GM19372 (cell line): ENCODE measurements around the gene RAB17.

Experiments
- ATAC-seq: cut with Tn5 transposase; IDR thresholded peaks from one replicate; pipeline ENCODE4 v1.9.1; 2021; ENCODE audit warnings: mild to moderate bottlenecking, low read depth, moderate library complexity; ENCODE audit not compliant: unreplicated experiment

Gene RAB17

GRCh38 chr2:237581326-237581725, 9.2 kb downstream of the RAB17 start:
- no peak for ATAC-seq

GRCh38 chr2:237577956-237578870, 12.3 kb downstream of the RAB17 start:
- ATAC-seq, result no peak

- no peak for ATAC-seq
These were observed 13.1 kb downstream of the RAB17 start for GRCh38 chr2:237577458-237577857.

DNA sequence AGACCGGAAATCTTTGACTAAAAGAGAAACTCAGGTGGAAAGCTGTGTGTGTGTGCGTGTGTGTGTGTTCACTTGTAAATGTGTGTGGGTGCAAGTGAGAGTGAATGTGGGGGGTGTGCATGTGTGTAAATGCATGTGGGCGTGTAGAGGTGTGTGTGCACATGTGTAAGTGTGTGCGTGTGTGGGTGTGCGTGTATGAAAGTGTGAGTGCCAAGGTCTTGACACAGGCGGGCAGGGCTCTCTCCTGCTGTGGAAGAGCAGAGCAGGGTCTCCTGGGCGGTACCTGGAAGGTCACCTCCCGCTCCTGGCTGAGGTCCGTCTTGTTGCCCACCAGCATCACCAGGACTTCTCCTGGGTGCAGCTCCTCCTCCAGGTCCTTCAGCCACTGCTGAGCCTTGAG, 13.6 kb downstream of the RAB17 start:
- ATAC-seq, result no peak

- no peak for ATAC-seq
These were observed 14.4 kb downstream of the RAB17 start for GRCh38 chr2:237575869-237576862.

GRCh38 chr2:237574894-237575868, 15.4 kb downstream of the RAB17 start:
- no peak for ATAC-seq

DNA sequence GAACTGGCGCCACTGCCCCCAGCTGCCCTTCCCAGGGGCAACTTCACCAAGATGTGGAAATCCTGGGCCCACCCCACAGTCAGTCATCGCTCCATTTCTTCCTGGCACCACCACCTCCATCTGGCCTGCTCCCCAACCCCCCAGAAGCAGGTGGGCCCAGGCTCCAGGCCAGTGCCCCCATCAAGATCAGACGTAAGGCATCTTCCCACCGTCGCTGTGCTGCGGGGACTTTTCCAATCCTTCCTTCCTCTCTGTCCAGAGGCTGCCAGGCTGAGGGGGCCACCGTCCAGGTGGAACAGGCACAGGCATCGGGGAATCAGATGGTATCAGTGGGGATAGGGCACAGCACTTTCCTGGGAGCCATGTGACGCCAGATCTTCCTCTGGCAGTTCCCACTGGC, 16.1 kb downstream of the RAB17 start:
- no peak for ATAC-seq

DNA sequence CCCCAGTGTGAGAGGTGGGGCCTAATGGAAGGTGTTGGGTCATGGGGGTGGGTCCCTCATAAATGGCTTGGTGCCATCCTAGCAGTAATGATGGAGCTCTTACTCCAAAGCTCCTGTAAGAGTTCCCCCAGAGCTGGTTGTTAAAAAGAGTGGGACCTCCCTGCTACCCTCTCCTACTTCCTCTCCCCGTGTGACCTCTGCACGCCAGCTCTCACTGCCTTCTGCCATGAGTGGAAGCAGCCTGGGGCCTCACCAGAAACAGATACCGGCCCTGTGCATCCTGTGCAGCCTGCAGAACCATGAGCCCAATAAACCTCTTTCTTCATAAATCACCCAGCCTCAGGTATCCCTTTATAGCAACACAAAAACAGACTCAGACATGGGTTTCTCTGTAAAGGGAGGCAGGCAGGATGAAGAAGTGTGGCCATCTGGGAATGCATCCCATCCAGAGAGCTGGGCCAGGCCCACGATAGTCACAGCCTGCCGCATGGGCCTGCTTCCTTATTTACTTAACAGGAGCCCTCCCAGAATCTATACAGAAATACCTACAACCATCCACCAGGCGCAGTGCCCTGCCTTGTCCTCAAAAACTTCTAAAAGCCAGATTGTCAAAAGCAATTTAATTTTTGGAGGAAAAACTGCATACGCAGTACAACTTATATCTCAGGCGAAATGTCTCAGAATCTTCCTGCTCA, 16.7 kb downstream of the RAB17 start:
- no peak for ATAC-seq

- ATAC-seq, result no peak
These were observed 17.8 kb downstream of the RAB17 start for GRCh38 chr2:237572742-237573101.

DNA sequence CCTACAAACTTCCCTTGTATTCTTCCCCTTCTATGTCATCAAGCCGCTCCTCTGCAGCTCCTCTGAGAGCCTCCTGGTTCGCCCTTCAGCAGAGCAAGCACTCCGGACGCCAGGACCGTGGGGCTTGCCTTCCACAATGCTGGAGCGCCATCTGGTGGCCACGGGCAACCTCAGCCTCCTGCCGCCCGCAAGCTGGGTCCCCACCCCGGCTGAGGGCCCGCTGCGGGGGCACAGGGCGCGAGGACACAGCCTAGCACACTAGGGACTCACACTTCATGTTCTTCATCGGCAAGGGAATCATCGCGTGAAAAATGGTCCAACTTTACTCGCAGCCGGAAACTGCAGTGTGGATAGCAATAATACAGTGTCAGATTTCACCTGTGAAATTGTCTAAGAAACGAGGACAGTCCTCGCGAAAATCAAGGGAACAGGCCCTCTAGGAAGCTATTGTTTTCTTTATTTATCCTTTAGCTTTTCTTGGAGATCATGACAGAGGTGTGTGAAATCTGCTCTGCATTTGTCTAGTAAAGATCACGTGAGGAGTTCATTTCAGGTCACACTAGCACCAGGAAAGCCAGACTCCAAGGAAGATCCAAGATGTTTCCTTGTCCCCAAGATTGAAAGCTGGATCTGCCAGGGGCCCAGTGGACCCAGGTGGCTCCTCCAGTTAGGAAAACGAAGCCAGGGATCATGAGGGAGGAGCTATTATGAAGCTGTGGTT, 18.4 kb downstream of the RAB17 start:
- peak; percentile 90 for ATAC-seq

- no peak for ATAC-seq
These were observed 19.0 kb downstream of the RAB17 start for GRCh38 chr2:237571551-237571950.

DNA sequence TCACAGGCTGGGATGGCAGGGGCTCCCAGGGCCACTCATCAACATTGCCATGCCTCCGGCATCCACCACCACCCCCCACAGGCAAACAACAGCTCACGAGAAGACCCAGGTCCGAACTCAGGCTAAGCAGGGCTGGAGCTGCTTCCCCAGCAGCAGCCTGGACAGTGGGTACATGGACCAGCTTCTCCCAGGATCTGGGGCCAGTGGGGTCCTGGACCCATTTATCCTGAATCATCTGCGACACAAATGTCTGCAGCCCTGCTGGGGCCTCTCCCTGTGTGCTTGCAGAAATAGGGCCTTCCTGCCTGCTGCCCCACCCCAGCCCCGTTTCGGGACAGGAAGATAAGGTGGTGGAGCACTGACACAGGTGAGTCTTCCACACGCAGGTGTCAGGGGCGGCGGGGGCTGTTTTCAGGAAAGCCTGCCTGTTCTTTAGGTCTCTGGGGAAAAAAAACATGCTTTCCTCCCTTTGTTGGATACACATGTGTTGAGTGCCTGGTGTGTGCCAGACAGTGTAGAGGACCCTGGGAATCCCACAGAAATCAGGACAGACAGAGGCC, 19.7 kb downstream of the RAB17 start:
- ATAC-seq, result no peak

- ATAC-seq, result no peak
These were observed 20.6 kb downstream of the RAB17 start for GRCh38 chr2:237569896-237570295.

DNA sequence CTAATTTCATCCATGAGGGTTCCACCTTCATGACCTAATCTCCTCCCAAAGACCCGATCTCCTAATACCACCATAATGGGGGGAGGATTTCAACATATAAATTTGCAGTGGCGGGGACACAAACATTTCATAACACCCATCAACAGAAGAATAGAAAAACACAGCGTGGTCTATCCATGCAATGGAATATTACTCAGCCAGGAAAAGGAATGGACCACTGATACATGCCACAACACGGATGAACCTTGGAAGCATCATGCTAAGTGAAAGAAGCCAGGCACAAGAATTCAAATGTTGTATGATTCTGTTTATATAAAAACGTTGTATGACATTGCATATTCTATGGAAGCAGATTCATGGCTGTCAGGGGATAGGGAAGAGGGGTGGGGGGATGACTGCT, 21.5 kb downstream of the RAB17 start:
- no peak for ATAC-seq

DNA sequence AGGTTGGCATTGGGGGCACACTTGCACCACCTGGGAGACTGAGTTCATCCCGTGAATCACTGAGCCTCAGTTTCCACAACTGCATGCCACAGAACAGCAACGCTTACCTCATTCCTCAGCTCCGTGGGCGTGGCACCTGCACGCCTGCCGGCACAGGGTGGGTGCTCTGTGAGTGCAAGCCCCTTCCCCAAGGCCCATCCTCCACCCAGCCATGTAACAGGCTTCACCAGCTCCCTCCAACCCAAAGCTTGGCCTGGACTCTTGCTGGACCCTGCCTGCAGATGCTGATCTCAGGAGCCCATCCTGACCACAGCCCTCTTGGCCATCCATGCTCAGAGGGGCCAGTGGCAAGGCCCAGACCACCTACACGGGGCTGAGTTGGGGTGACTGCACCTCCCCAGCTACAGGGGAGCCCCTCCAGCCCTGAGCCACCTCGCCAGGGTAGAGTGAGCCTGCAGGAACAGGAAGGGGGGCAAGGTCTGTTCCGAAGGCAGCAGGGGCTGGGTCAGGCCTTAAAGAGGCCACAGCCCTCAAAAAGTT, 22.3 kb downstream of the RAB17 start:
- ATAC-seq, result no peak

DNA sequence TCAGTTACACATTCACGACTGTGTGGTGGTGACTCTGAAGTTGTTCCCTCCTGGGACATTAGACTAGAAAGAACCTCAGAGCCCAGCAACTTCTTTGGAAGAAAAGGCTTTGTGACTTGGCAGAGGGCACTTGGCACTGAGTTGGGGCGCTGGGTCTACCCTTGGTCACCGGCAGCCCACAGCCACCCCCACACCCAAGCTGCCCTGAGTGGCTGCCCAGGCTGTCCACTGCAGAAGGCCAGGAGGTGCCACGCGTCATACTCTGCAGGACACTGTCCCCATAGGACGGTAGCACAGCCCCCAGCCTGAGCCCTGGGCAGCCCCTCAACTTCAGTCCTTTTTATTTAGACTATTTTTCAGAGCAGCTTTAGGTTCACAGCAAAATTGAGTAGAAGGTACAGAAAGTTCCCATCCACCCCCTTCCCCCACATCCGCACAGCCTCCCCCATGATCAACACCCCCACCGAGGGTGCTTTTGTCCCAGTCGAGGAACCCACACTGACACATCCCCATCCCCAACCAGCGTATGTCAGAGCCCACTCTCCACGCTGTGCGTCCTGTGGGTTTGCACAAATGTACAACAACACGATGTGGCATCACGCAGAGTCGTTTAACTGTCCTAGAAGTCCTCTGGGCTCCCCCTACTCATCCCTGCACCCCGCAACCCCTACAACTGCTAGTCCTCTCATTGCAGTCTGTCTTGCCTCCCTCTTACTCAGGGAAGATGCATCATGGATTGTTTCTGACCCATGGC, 23.1 kb downstream of the RAB17 start:
- ATAC-seq, result no peak

- no peak for ATAC-seq
These were observed 23.9 kb downstream of the RAB17 start, which contains the start of gene PRLH for GRCh38 chr2:237566401-237567235. TSS of gene PRLH (plus strand) at chr2:237566574. CDS start at chr2:237566574, 0 bp downstream.
